Immature natural killer cell (primary cell): Measurements from ENCODE around the gene BMP6. TPM values are rescaled to one million over a fixed set of nuclear protein-coding genes. Genes with fewer than 3 reads are reported as not detected.

Experiments
- DNase-seq, 3 donors: peaks; one replicate each; pipeline ENCODE4 v3.0.0; 2022; ENCODE audit warnings: mixed read lengths in 1 of 3
- H3K27ac Mint-ChIP-seq, 6 donors: one replicate each; pipeline ENCODE4 v1.8.0; 2020; ENCODE audit warnings: mixed read lengths in 6 of 6, mild to moderate bottlenecking in 5 of 6, inconsistent platforms in 4 of 6, moderate library complexity in 3 of 6
- H3K27me3 Mint-ChIP-seq, 3 donors: one replicate each; pipeline ENCODE4 v1.8.0; 2020 to 2021; ENCODE audit warnings: low read depth in 3 of 3, mild to moderate bottlenecking in 3 of 3, mixed read lengths in 3 of 3, moderate library complexity in 3 of 3, inconsistent platforms in 1 of 3
- H3K36me3 Mint-ChIP-seq, 3 donors: one replicate each; pipeline ENCODE4 v1.8.0; 2020; ENCODE audit warnings: mixed read lengths in 3 of 3, inconsistent platforms in 2 of 3, mild to moderate bottlenecking in 2 of 3
- H3K4me1 Mint-ChIP-seq, 2 donors: one replicate each; pipeline ENCODE4 v1.8.0; 2020; ENCODE audit warnings: inconsistent platforms in 2 of 2, mild to moderate bottlenecking in 2 of 2, mixed read lengths in 2 of 2, moderate library complexity in 1 of 2
- H3K4me3 Mint-ChIP-seq, 5 donors: one replicate each; pipeline ENCODE4 v1.8.0; 2020; ENCODE audit warnings: mild to moderate bottlenecking in 5 of 5, mixed read lengths in 5 of 5, inconsistent platforms in 3 of 5, moderate library complexity in 3 of 5
- H3K9me3 Mint-ChIP-seq, 6 donors: one replicate each; pipeline ENCODE4 v1.8.0; 2020; ENCODE audit warnings: mild to moderate bottlenecking in 6 of 6, mixed read lengths in 6 of 6, inconsistent platforms in 4 of 6, moderate library complexity in 3 of 6
- polyA plus RNA-seq, 3 donors: library from polyadenylated mRNA; unstranded; fragments of 300-500 nt; fragmentation: Illumina TruSeq; gene quantifications; one replicate each; pipeline ENCODE4 v1.2.3, GENCODE V29; 2021

The BMP6 gene
- polyA plus RNA-seq, 3 donors from 2014 or later, result 0.13 to 0.22 TPM; not detected in 1

- Mint-ChIP-seq H3K36me3 (peaks cover 21 to 50% (median 23%) of the 10 kb centered on the region in 3 donors), H3K27me3 (no peaks in the 10 kb centered on the region)
Observed at GRCh38 chr6:7899889-7900213, 174.0 kb downstream of the BMP6 start.

GRCh38 chr6:7900621-7901020 is 174.7 kb downstream of the BMP6 start:
- peaks cover 25 to 55% (median 25%) of the 10 kb centered on the region in 3 donors for H3K36me3 Mint-ChIP-seq
- no peaks in the 10 kb centered on the region for H3K9me3 Mint-ChIP-seq

More at GRCh38 chr6:7899889-7900213, 174.0 kb downstream of the BMP6 start:
- Mint-ChIP-seq H3K4me3 (no peak overlapping the region), H3K4me1 (no peaks in the 10 kb centered on the region), H3K27ac (no peak overlapping the region), H3K9me3 (no peaks in the 10 kb centered on the region)
- no peak for DNase-seq

GRCh38 chr6:7901056-7901455 is 175.2 kb downstream of the BMP6 start:
- Mint-ChIP-seq H3K36me3 (peaks cover 25 to 52% (median 25%) of the 10 kb centered on the region in 3 donors), H3K4me1 (no peaks in the 10 kb centered on the region), H3K27ac (peak overlapping the region in 1 of 6 donors; percentile 60), H3K4me3 (no peak overlapping the region), H3K27me3 (no peaks in the 10 kb centered on the region), H3K9me3 (no peaks in the 10 kb centered on the region)
- DNase-seq, result no peak

More at GRCh38 chr6:7900621-7901020, 174.7 kb downstream of the BMP6 start:
- no peak for DNase-seq
- peak overlapping the region in 1 of 6 donors; percentile 60 for H3K27ac Mint-ChIP-seq
- H3K4me3 Mint-ChIP-seq, result no peak overlapping the region
- no peaks in the 10 kb centered on the region for H3K27me3 Mint-ChIP-seq
- H3K4me1 Mint-ChIP-seq, result no peaks in the 10 kb centered on the region

GRCh38 chr6:7901780-7902179 is 175.9 kb downstream of the BMP6 start:
- Mint-ChIP-seq H3K27ac (no peak overlapping the region), H3K4me3 (no peak overlapping the region), H3K36me3 (peaks cover 25 to 48% (median 25%) of the 10 kb centered on the region in 3 donors), H3K4me1 (no peaks in the 10 kb centered on the region), H3K27me3 (no peaks in the 10 kb centered on the region), H3K9me3 (no peaks in the 10 kb centered on the region)
- no peak for DNase-seq

GRCh38 chr6:7902221-7902620 is 176.3 kb downstream of the BMP6 start:
- H3K9me3 Mint-ChIP-seq, result no peaks in the 10 kb centered on the region
- no peak for DNase-seq

GRCh38 chr6:7902867-7903266 is 177.0 kb downstream of the BMP6 start:
- Mint-ChIP-seq H3K4me3 (no peak overlapping the region), H3K27ac (peak overlapping the region in 1 of 6 donors; percentile 50), H3K36me3 (peaks cover 19 to 42% (median 20%) of the 10 kb centered on the region in 3 donors), H3K4me1 (no peaks in the 10 kb centered on the region), H3K9me3 (no peaks in the 10 kb centered on the region), H3K27me3 (no peaks in the 10 kb centered on the region)
- DNase-seq, result no peak

More at GRCh38 chr6:7902221-7902620, 176.3 kb downstream of the BMP6 start:
- H3K27ac Mint-ChIP-seq, result no peak overlapping the region
- H3K36me3 Mint-ChIP-seq, result peaks cover 25 to 48% (median 25%) of the 10 kb centered on the region in 3 donors
- no peaks in the 10 kb centered on the region for H3K27me3 Mint-ChIP-seq
- no peaks in the 10 kb centered on the region for H3K4me1 Mint-ChIP-seq
- no peak overlapping the region for H3K4me3 Mint-ChIP-seq

- Mint-ChIP-seq H3K4me1 (no peaks in the 10 kb centered on the region), H3K27me3 (peaks cover 0 to 3% (median 1%) of the 10 kb centered on the region in 3 donors)
Observed at GRCh38 chr6:7903673-7904072, 177.8 kb downstream of the BMP6 start.

GRCh38 chr6:7904654-7905319 is 178.9 kb downstream of the BMP6 start:
- Mint-ChIP-seq H3K27ac (no peak overlapping the region), H3K9me3 (no peaks in the 10 kb centered on the region), H3K4me3 (no peak overlapping the region), H3K27me3 (peaks cover 0 to 3% (median 1%) of the 10 kb centered on the region in 3 donors), H3K4me1 (peaks cover 6 to 9% of the 10 kb centered on the region in 2 donors), H3K36me3 (peaks cover 8 to 35% (median 20%) of the 10 kb centered on the region in 3 donors)
- DNase-seq, result no peak

More at GRCh38 chr6:7903673-7904072, 177.8 kb downstream of the BMP6 start:
- H3K9me3 Mint-ChIP-seq, result no peaks in the 10 kb centered on the region
- no peak overlapping the region for H3K27ac Mint-ChIP-seq
- peaks cover 12 to 39% (median 20%) of the 10 kb centered on the region in 3 donors for H3K36me3 Mint-ChIP-seq
- no peak for DNase-seq
- H3K4me3 Mint-ChIP-seq, result no peak overlapping the region

GRCh38 chr6:7905416-7905815 is 179.5 kb downstream of the BMP6 start:
- peaks cover 4 to 31% (median 20%) of the 10 kb centered on the region in 3 donors for H3K36me3 Mint-ChIP-seq
- H3K27ac Mint-ChIP-seq, result no peak overlapping the region
- peaks cover 6 to 9% of the 10 kb centered on the region in 2 donors for H3K4me1 Mint-ChIP-seq
- peaks cover 0 to 3% (median 1%) of the 10 kb centered on the region in 3 donors for H3K27me3 Mint-ChIP-seq
- H3K4me3 Mint-ChIP-seq, result no peak overlapping the region
- H3K9me3 Mint-ChIP-seq, result no peaks in the 10 kb centered on the region
- DNase-seq, result no peak

GRCh38 chr6:7906741-7907140 is 180.8 kb downstream of the BMP6 start:
- Mint-ChIP-seq H3K4me3 (no peak overlapping the region), H3K27ac (no peak overlapping the region), H3K9me3 (no peaks in the 10 kb centered on the region)

GRCh38 chr6:7907159-7907558 is 181.3 kb downstream of the BMP6 start:
- Mint-ChIP-seq H3K27me3 (peaks cover 0 to 3% (median 1%) of the 10 kb centered on the region in 3 donors), H3K36me3 (peaks cover 4 to 16% (median 13%) of the 10 kb centered on the region in 3 donors), H3K9me3 (no peaks in the 10 kb centered on the region), H3K4me1 (peaks cover 8 to 9% of the 10 kb centered on the region in 2 donors), H3K4me3 (no peak overlapping the region), H3K27ac (no peak overlapping the region)
- DNase-seq, result no peak

More at GRCh38 chr6:7906741-7907140, 180.8 kb downstream of the BMP6 start:
- H3K27me3 Mint-ChIP-seq, result peaks cover 0 to 3% (median 1%) of the 10 kb centered on the region in 3 donors
- H3K4me1 Mint-ChIP-seq, result peaks cover 8 to 9% of the 10 kb centered on the region in 2 donors
- peaks cover 4 to 20% (median 16%) of the 10 kb centered on the region in 3 donors for H3K36me3 Mint-ChIP-seq
- no peak for DNase-seq

GRCh38 chr6:7909323-7910276 is 183.7 kb downstream of the BMP6 start:
- H3K27me3 Mint-ChIP-seq, result peaks cover 0 to 3% (median 1%) of the 10 kb centered on the region in 3 donors

GRCh38 chr6:7910298-7910653 is 184.4 kb downstream of the BMP6 start:
- H3K4me1 Mint-ChIP-seq, result peaks cover 8 to 9% of the 10 kb centered on the region in 2 donors
- peaks cover 0 to 3% (median 1%) of the 10 kb centered on the region in 3 donors for H3K27me3 Mint-ChIP-seq
- H3K27ac Mint-ChIP-seq, result no peak overlapping the region
- no peaks in the 10 kb centered on the region for H3K9me3 Mint-ChIP-seq
- no peak overlapping the region for H3K4me3 Mint-ChIP-seq
- DNase-seq, result no peak
- peaks cover 0 to under 1% (median 0%) of the 10 kb centered on the region in 3 donors for H3K36me3 Mint-ChIP-seq

More at GRCh38 chr6:7909323-7910276, 183.7 kb downstream of the BMP6 start:
- Mint-ChIP-seq H3K4me1 (peaks cover 8 to 9% of the 10 kb centered on the region in 2 donors), H3K36me3 (peaks cover 4 to 5% (median 5%) of the 10 kb centered on the region in 3 donors), H3K27ac (peak overlapping the region in 3 of 6 donors; percentile 32 to 46 (median 36)), H3K4me3 (peak overlapping the region; percentile 76 to 80 (median 78)), H3K9me3 (no peaks in the 10 kb centered on the region)
- DNase-seq, result peak; percentile 19 to 24 (median 24)
